Measurements from ENCODE around the gene ATF4. TPM values are rescaled to one million over a fixed set of nuclear protein-coding genes. Genes with fewer than 3 reads are reported as not detected.

Gene ATF4
- total RNA-seq, 1 experiment from 2014 or later = 608 TPM

DNA sequence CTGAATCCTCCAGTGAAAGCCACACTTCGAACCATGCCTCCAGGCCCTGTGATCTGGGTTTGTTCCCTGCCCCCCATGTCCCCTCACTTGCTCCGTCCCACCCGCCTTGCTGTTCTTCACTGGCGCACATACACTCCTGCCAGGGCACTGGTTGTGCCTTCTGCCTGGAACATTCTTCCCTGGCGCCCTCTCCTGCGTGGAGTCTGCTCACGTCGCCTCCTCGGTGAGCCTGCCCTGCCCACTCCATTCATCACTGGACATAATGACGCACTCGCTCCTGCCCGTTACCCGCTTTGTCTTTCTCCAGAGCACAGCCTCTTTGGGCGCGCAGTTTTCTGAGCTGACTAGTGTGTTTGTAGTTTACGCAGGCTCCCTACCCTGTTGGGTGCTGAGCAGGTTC, 39.3 kb upstream of the ATF4 start:
- Histone ChIP-seq H3K9me3 (ENCODE audit: control insufficient read depth in 1 of 2, insufficient read depth in 1 of 2, low read depth in 1 of 2, low read length in 2 of 2) (no peaks in the 10 kb centered on the region), H3K4me3 (replicated peaks in 1 of 2; ENCODE audit: low read depth in 1 of 2, low read length in 2 of 2) (no peak overlapping the region), H3K4me1 (ENCODE audit: control insufficient read depth in 1 of 2, insufficient read depth in 2 of 2, low read length in 2 of 2) (no peaks in the 10 kb centered on the region), H3K9me2 (ENCODE audit: insufficient read depth) (no peaks in the 10 kb centered on the region), H3K4me2 (ENCODE audit: low read length) (no peak overlapping the region), H3K36me3 (ENCODE audit: control insufficient read depth in 1 of 2, insufficient read depth in 2 of 2, low read length in 2 of 2) (no peaks in the 10 kb centered on the region), H4K20me1 (ENCODE audit: insufficient read depth) (no peaks in the 10 kb centered on the region), H3K9ac (ENCODE audit: low read length) (no peak overlapping the region), H3K27me3 (ENCODE audit: insufficient read depth, low read length) (no peaks in the 10 kb centered on the region), H3K27ac (ENCODE audit: low read depth, low read length) (no peak overlapping the region), H3K79me2 (ENCODE audit: insufficient read depth, low read length) (no peaks in the 10 kb centered on the region), H2AFZ (ENCODE audit: low read depth, low read length, poor library complexity, severe bottlenecking) (no peak overlapping the region)
- intact Hi-C loops (cut with micrococcal nuclease) = no loop called here
- ATAC-seq = no peak
- no peak for DNase-seq (ENCODE audit: low read depth, low spot score)
- POLR2A ChIA-PET = no interaction called here
- RAD21 ChIA-PET (ENCODE audit: low non-redundant PET in 1 of 2, low total read pairs in 2 of 2, uncharacterized antibody in 2 of 2, unreplicated experiment in 2 of 2) = interaction anchor here in 1 of 2 experiments (0.6 kb wide), 1 partner anchor 629 kb away, joined by 3 read pairs; no protein-coding TSS in a partner anchor
- BruUV-seq (replicated peaks) = no TSS peak
- CTCF ChIA-PET = no interaction called here
- TF ChIP-seq SIN3A (IDR thresholded peaks at IDR 0.05; ENCODE audit: low read depth) (no peak), SRF (IDR thresholded peaks at IDR 0.05; ENCODE audit: low read depth) (no peak), CEBPB (IDR thresholded peaks at IDR 0.05; ENCODE audit: low read depth) (no peak)

DNA sequence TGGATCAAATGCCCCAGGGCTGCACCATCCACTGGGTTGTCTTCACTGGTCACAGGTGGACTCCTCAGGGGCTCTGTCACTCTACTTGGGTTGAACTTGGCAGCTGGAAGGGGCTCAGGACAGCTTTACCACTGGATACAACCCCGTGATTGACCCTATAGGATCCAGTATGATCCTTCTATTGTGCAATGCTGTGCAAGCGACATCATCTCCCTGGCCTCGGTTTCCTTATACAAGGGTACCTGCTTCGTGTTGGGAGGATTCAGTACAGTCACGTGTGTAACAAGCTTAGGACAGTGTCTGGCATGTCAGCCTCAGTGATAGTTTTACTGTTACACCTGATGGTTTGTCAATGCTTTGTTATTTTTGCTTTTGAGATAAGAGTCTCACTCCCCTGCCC, 38.8 kb upstream of the ATF4 start:
- Histone ChIP-seq H3K4me1 (ENCODE audit: control insufficient read depth in 1 of 2, insufficient read depth in 2 of 2, low read length in 2 of 2) (no peaks in the 10 kb centered on the region), H3K27ac (ENCODE audit: low read depth, low read length) (no peak overlapping the region), H3K4me2 (ENCODE audit: low read length) (no peak overlapping the region), H2AFZ (ENCODE audit: low read depth, low read length, poor library complexity, severe bottlenecking) (no peak overlapping the region), H3K4me3 (replicated peaks in 1 of 2; ENCODE audit: low read depth in 1 of 2, low read length in 2 of 2) (no peak overlapping the region), H3K9me3 (ENCODE audit: control insufficient read depth in 1 of 2, insufficient read depth in 1 of 2, low read depth in 1 of 2, low read length in 2 of 2) (no peaks in the 10 kb centered on the region), H3K9ac (ENCODE audit: low read length) (no peak overlapping the region), H3K79me2 (ENCODE audit: insufficient read depth, low read length) (no peaks in the 10 kb centered on the region), H3K36me3 (ENCODE audit: control insufficient read depth in 1 of 2, insufficient read depth in 2 of 2, low read length in 2 of 2) (no peaks in the 10 kb centered on the region), H4K20me1 (ENCODE audit: insufficient read depth) (no peaks in the 10 kb centered on the region), H3K9me2 (ENCODE audit: insufficient read depth) (no peaks in the 10 kb centered on the region), H3K27me3 (ENCODE audit: insufficient read depth, low read length) (no peaks in the 10 kb centered on the region)
- intact Hi-C loops (cut with micrococcal nuclease) = no loop called here
- ChIA-PET RAD21 (ENCODE audit: low non-redundant PET in 1 of 2, low total read pairs in 2 of 2, uncharacterized antibody in 2 of 2, unreplicated experiment in 2 of 2) (no interaction called here), CTCF (interaction anchor here (1.6 kb wide), 1 partner anchor 12 kb away, joined by 6 read pairs; no protein-coding TSS in a partner anchor), POLR2A (no interaction called here)
- no peak for DNase-seq (ENCODE audit: low read depth, low spot score)
- TF ChIP-seq CBX3 (IDR thresholded peaks at IDR 0.05; ENCODE audit: low read depth) (no peak), RAD21 (IDR thresholded peaks at IDR 0.05; ENCODE audit: low read depth) (no peak), ZNF274 (IDR thresholded peaks at IDR 0.05; ENCODE audit: low read depth, low read length) (no peak), EGR1 (IDR thresholded peaks at IDR 0.05; ENCODE audit: low read depth) (no peak), CTCF (IDR thresholded peaks at IDR 0.05 in 2 of 3, conservative IDR thresholded peaks at IDR 0.05 in 1 of 3; ENCODE audit: borderline replicate concordance in 1 of 3, insufficient read depth in 1 of 3, low read depth in 2 of 3, low read length in 2 of 3) (no peak), CEBPB (IDR thresholded peaks at IDR 0.05; ENCODE audit: low read depth) (no peak), SRF (IDR thresholded peaks at IDR 0.05; ENCODE audit: low read depth) (no peak), TCF7L2 (IDR thresholded peaks at IDR 0.05; ENCODE audit: borderline replicate concordance, extremely low read depth, insufficient read depth, insufficient read length) (no peak), ELF1 (IDR thresholded peaks at IDR 0.05; ENCODE audit: borderline replicate concordance, low read depth) (no peak), SIN3A (IDR thresholded peaks at IDR 0.05; ENCODE audit: low read depth) (no peak), EZH2phosphoT487 (IDR thresholded peaks at IDR 0.05; ENCODE audit: borderline replicate concordance) (no peak), SP1 (IDR thresholded peaks at IDR 0.05; ENCODE audit: low read depth) (no peak), POLR2AphosphoS5 (IDR thresholded peaks at IDR 0.05; ENCODE audit: low read depth, low read length) (no peak)
- TF ChIP-seq, protein P1, sequence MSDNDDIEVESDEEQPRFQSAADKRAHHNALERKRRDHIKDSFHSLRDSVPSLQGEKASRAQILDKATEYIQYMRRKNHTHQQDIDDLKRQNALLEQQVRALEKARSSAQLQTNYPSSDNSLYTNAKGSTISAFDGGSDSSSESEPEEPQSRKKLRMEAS (IDR thresholded peaks at IDR 0.05) = no peak
- TF ChIP-seq, protein P2, sequence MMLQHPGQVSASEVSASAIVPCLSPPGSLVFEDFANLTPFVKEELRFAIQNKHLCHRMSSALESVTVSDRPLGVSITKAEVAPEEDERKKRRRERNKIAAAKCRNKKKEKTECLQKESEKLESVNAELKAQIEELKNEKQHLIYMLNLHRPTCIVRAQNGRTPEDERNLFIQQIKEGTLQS (IDR thresholded peaks at IDR 0.05) = no peak
- ATAC-seq = no peak
- no TSS peak for BruUV-seq (replicated peaks)
